Lung (tissue), 12 donors: ENCODE data around the gene GPD1L. TPM values are rescaled to one million over a fixed set of nuclear protein-coding genes. Genes with fewer than 3 reads are reported as not detected.
A peak's percentile ranks its signal among the peaks of the same experiment; 100 is the strongest.

Experiments
- ATAC-seq: fragments of 200-7000 bp; cut with Tn5 transposase; one replicate; pipeline ENCODE4 v1.9.1; 2020; ENCODE audit warnings: moderate number of reproducible peaks; ENCODE audit not compliant: insufficient read depth, low FRiP score
- DNase-seq, 3 donors: peaks; one replicate each; pipeline ENCODE4 v3.0.0-alpha.2; 2013 to 2017
- H3K27ac ChIP-seq, 2 donors: one replicate each; pipeline ENCODE4 v1.5.1; 2013; ENCODE audit warnings: mild to moderate bottlenecking in 2 of 2, moderate library complexity in 2 of 2, control low read depth in 1 of 2, inconsistent platforms in 1 of 2, low read depth in 1 of 2, low read length in 1 of 2
- H3K27me3 ChIP-seq, 3 donors: one replicate each; pipeline ENCODE4 v1.5.1; 2013; ENCODE audit warnings: low read length in 2 of 3; ENCODE audit not compliant: control insufficient read depth in 3 of 3, insufficient read depth in 3 of 3
- H3K36me3 ChIP-seq, 4 donors: one replicate each; pipeline ENCODE4 v1.5.1; 2013; ENCODE audit warnings: low read length in 4 of 4, mild to moderate bottlenecking in 1 of 4, moderate library complexity in 1 of 4; ENCODE audit not compliant: control insufficient read depth in 4 of 4, insufficient read depth in 4 of 4
- H3K4me1 ChIP-seq, 5 donors: one replicate each; pipeline ENCODE4 v1.5.1; 2013; ENCODE audit warnings: low read length in 5 of 5, mild to moderate bottlenecking in 2 of 5, moderate library complexity in 1 of 5; ENCODE audit not compliant: control insufficient read depth in 5 of 5, insufficient read depth in 5 of 5
- H3K4me3 ChIP-seq: one replicate; pipeline ENCODE4 v1.5.1; 2013; ENCODE audit warnings: mild to moderate bottlenecking, control low read depth, moderate library complexity
- H3K9ac ChIP-seq, 2 donors: one replicate each; pipeline ENCODE4 v1.5.1; 2013; ENCODE audit warnings: low read length in 2 of 2, control low read depth in 1 of 2; ENCODE audit not compliant: insufficient read depth in 1 of 2
- H3K9me3 ChIP-seq, 4 donors: one replicate each; pipeline ENCODE4 v1.5.1; 2013; ENCODE audit warnings: low read length in 3 of 4, mild to moderate bottlenecking in 1 of 4, moderate library complexity in 1 of 4; ENCODE audit not compliant: control insufficient read depth in 4 of 4, insufficient read depth in 3 of 4
- WGBS, 2 donors: extraction: QIAGEN DNeasy Blood & Tissue Kit; methylation state at CpG; one replicate each; pipeline ENCODE4 v1.1.7; 2013; 5-methylcytosine and 5-hydroxymethylcytosine counted together
- polyA plus RNA-seq, 2 donors: library from polyadenylated mRNA; stranded (reverse); fragments of 200-250 nt; gene quantifications; one replicate each; pipeline ENCODE4 v1.2.1, GENCODE V29; 2013
- total RNA-seq, 2 donors: library from RNA; depleted of rRNA in 1 of 2; stranded (reverse); fragments of >200 nt in 1 of 2; gene quantifications; one replicate each; pipeline ENCODE4 v1.2.1, GENCODE V29; 2014 to 2021
- TF ChIP-seq, protein P1 (sequence below): IDR thresholded peaks from 2 replicates; pipeline ENCODE4 v1.5.1; 2012; ENCODE audit warnings: mild to moderate bottlenecking; ENCODE audit errors: control extremely low read depth, extremely low read depth
- donor health status: control.
- donor health status: control.
- donor health status: Bipolar disorder and iron deficiency.
- donor health status: healthy.
- donor health status: DM: yes; HTN: yes; CAD: no.

Gene GPD1L
- total and polyA plus RNA-seq, 4 donors = 20.5 to 58.8 (median 37.1) TPM

DNA sequence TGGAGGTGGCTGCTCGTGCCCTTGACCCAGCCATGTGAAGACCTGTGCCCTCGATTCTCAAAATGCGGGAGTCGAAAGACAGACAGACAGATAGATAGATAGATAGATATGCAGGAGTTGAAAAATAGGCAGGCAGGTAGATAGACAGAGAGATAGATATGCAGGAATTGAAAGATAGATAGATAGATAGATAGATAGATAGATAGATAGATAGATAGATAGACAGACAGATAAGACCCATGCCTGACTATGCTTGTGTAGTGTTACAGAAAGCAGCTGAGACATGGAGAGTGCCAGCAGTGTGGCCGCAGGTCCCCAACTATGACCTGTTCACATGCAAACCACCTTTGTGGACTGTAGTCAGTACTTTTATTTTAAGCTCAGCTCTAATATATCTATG, 17.2 kb downstream of the GPD1L start:
- TF ChIP-seq, protein P1, sequence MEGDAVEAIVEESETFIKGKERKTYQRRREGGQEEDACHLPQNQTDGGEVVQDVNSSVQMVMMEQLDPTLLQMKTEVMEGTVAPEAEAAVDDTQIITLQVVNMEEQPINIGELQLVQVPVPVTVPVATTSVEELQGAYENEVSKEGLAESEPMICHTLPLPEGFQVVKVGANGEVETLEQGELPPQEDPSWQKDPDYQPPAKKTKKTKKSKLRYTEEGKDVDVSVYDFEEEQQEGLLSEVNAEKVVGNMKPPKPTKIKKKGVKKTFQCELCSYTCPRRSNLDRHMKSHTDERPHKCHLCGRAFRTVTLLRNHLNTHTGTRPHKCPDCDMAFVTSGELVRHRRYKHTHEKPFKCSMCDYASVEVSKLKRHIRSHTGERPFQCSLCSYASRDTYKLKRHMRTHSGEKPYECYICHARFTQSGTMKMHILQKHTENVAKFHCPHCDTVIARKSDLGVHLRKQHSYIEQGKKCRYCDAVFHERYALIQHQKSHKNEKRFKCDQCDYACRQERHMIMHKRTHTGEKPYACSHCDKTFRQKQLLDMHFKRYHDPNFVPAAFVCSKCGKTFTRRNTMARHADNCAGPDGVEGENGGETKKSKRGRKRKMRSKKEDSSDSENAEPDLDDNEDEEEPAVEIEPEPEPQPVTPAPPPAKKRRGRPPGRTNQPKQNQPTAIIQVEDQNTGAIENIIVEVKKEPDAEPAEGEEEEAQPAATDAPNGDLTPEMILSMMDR = no peak
- Histone ChIP-seq H3K36me3 (no peaks in the 10 kb centered on the region), H3K4me3 (no peak overlapping the region), H3K4me1 (peaks cover 0 to 17% (median 9%) of the 10 kb centered on the region in 5 donors), H3K9ac (no peak overlapping the region), H3K27me3 (no peaks in the 10 kb centered on the region), H3K27ac (peak overlapping the region in 1 of 2 donors; percentile 10), H3K9me3 (no peaks in the 10 kb centered on the region)
- no peak for DNase-seq
- ATAC-seq = no peak
- WGBS, 2 donors = 95 to 98% methylated on average over 5 of the region's 5 CpGs

DNA sequence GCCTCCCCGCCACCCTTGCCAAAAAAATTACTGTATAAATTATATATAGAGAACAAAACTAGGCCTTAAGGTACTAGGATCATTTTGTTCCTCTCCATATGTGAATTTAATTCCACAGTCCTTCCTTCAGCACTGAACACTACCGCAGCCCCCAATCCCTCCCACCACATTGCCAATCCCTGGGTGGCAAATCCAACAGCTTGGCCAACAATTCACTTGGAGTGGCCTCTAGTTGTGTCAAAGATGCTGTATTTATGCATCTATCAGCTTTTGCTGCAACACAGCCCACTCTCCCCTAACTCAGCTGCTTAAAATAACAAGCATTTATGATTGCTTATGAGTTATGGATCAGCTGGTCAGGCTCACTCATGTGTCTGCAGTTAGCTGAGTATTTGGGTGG, 18.6 kb downstream of the GPD1L start:
- H3K4me3 ChIP-seq = no peak overlapping the region
- no peaks in the 10 kb centered on the region for H3K27me3 ChIP-seq
- H3K36me3 ChIP-seq = peaks cover 0 to 4% (median 2%) of the 10 kb centered on the region in 4 donors
- H3K4me1 ChIP-seq = peaks cover 0 to 16% (median 6%) of the 10 kb centered on the region in 5 donors
- peak overlapping the region in 1 of 2 donors; percentile 11 for H3K27ac ChIP-seq
- DNase-seq (peak in 2 of 3 donors; percentile 20 to 36), ATAC-seq (no peak)
- H3K9ac ChIP-seq = no peak overlapping the region
- TF ChIP-seq, protein P1 = no peak
- WGBS, 2 donors = 95 to 96% methylated on average over 2 of the region's 2 CpGs
- H3K9me3 ChIP-seq = no peaks in the 10 kb centered on the region

DNA sequence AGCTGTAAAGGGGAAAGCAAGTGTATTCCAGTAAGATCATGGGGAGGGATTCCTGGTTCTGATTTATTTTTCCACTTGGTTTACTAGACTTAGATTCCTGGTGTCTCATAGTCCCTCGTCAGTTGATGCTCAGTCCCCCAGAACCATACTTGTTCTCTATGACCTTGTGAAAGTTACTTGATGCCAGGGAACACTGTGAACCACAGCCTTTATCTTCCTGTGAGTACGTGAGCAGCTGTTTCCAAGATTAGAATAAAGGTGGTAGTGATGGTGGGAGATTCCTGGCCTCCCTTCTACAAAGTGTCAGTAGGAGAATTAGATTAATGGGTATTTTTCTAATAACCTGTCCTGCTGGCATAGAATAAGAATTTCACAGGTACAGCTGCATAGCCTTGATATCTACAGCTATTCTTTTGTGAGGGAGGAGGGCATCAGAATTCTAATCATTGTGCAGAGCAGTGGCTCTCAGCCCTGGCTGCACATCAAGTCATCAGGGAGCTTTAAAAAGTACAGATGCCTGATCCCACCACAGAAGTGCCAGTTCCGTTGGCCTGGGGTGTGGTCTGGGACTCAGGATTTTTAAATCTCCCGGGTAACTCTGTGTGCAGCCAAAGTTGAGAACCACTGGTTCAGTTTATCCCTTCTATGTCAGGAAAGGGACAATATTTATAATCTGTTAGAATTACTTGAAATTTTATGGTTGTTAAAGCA, 20.0 kb downstream of the GPD1L start:
- H3K27me3 ChIP-seq = no peaks in the 10 kb centered on the region
- ATAC-seq (no peak), DNase-seq (no peak)
- TF ChIP-seq, protein P1 = no peak
- H3K4me1 ChIP-seq = peaks cover 0 to 13% (median 6%) of the 10 kb centered on the region in 5 donors
- peaks cover 0 to 2% (median 0%) of the 10 kb centered on the region in 4 donors for H3K9me3 ChIP-seq
- H3K9ac ChIP-seq = no peak overlapping the region
- 77 to 83% methylated on average over 4 of the region's 4 CpGs for WGBS, 2 donors
- H3K4me3 ChIP-seq = no peak overlapping the region
- peaks cover 3 to 9% (median 6%) of the 10 kb centered on the region in 4 donors for H3K36me3 ChIP-seq
- peak overlapping the region in 1 of 2 donors; percentile 68 for H3K27ac ChIP-seq
